OCI-LY3 (cell line): ENCODE measurements around the gene GNAI1.

ENCODE experiments used
- H2AFZ ChIP-seq: fragments of 200-600, 300-600 bp; shearing (Covaris generic); 2 replicates; pipeline ENCODE4 v1.6.0; 2014; ENCODE audit warnings: antibody characterized with exemption, low read depth, low read length
- H3K27ac ChIP-seq: fragments of 200-600, 300-600 bp; sonication (generic); 2 replicates; pipeline ENCODE4 v1.5.1; 2014; ENCODE audit warnings: mild to moderate bottlenecking, low read length, moderate library complexity, mixed read lengths
- H3K27me3 ChIP-seq: fragments of 200-600, 300-600 bp; sonication (generic); 2 replicates; pipeline ENCODE4 v1.6.1; 2014; ENCODE audit warnings: low read depth, low read length, mixed read lengths
- H3K36me3 ChIP-seq: fragments of 200-600, 300-600 bp; sonication (generic); replicated peaks from 2 replicates; pipeline ENCODE3; 2014; ENCODE audit warnings: low read depth, low read length, mixed read lengths
- H3K4me1 ChIP-seq: fragments of 300-600, 200-600 bp; sonication (generic); 2 replicates; pipeline ENCODE4 v1.6.1; 2014; ENCODE audit warnings: low read length, mixed read lengths
- H3K4me2 ChIP-seq: fragments of 200-600, 300-600 bp; sonication (generic); 2 replicates; pipeline ENCODE4 v1.6.1; 2014; ENCODE audit warnings: low read length, mixed read lengths
- H3K4me3 ChIP-seq: fragments of 300-600, 200-600 bp; sonication (generic); 2 replicates; pipeline ENCODE4 v1.5.1; 2014; ENCODE audit warnings: antibody characterized with exemption, mild to moderate bottlenecking, low read length, moderate library complexity
- H3K79me2 ChIP-seq: fragments of 300-600, 200-600 bp; shearing (Covaris generic); 2 replicates; pipeline ENCODE4 v1.6.1; 2014; ENCODE audit warnings: mild to moderate bottlenecking, low read length, mixed read lengths
- H3K9ac ChIP-seq: fragments of 300-600, 200-600 bp; shearing (Covaris generic); 2 replicates; pipeline ENCODE4 v1.6.0; 2014; ENCODE audit warnings: mild to moderate bottlenecking, low read length, moderate library complexity
- H3K9me3 ChIP-seq: fragments of 200-600, 300-600 bp; shearing (Covaris generic); 2 replicates; pipeline ENCODE4 v1.6.1; 2014; ENCODE audit warnings: low read length, mixed read lengths; ENCODE audit not compliant: insufficient read depth
- H4K20me1 ChIP-seq: fragments of 200-600, 300-600 bp; sonication (generic); 2 replicates; pipeline ENCODE4 v1.6.1; 2016; ENCODE audit warnings: low read length, mixed read lengths; ENCODE audit not compliant: insufficient read depth
- EZH2phosphoT487 ChIP-seq: fragments of 200-600 bp; shearing (Covaris generic); IDR thresholded peaks from 2 replicates; pipeline ENCODE4 v1.6.1; 2018; ENCODE audit warnings: antibody characterized with exemption, mixed run types, low read depth
- TF ChIP-seq, protein P1 (sequence below): fragments of 200-600, 300-600 bp; sonication (generic); IDR thresholded peaks from 2 replicates; pipeline ENCODE4 v1.5.1; 2014; ENCODE audit warnings: antibody characterized with exemption, low read length, low read depth

GNAI1 gene

GRCh38 chr7:80141376-80141775 lies 6.7 kb downstream of the GNAI1 start:
- Histone ChIP-seq H3K79me2 (no peaks in the 10 kb centered on the region), H3K4me1 (peaks cover 6% of the 10 kb centered on the region)

GRCh38 chr7:80142853-80143580 lies 8.4 kb downstream of the GNAI1 start:
- Histone ChIP-seq H3K79me2 (no peaks in the 10 kb centered on the region), H3K4me3 (no peak overlapping the region), H3K4me1 (no peaks in the 10 kb centered on the region), H3K27ac (no peak overlapping the region), H4K20me1 (no peaks in the 10 kb centered on the region), H3K36me3 (no peaks in the 10 kb centered on the region), H3K9ac (no peak overlapping the region), H2AFZ (no peak overlapping the region), H3K27me3 (no peaks in the 10 kb centered on the region), H3K4me2 (no peak overlapping the region), H3K9me3 (no peaks in the 10 kb centered on the region)
- TF ChIP-seq, protein P1, sequence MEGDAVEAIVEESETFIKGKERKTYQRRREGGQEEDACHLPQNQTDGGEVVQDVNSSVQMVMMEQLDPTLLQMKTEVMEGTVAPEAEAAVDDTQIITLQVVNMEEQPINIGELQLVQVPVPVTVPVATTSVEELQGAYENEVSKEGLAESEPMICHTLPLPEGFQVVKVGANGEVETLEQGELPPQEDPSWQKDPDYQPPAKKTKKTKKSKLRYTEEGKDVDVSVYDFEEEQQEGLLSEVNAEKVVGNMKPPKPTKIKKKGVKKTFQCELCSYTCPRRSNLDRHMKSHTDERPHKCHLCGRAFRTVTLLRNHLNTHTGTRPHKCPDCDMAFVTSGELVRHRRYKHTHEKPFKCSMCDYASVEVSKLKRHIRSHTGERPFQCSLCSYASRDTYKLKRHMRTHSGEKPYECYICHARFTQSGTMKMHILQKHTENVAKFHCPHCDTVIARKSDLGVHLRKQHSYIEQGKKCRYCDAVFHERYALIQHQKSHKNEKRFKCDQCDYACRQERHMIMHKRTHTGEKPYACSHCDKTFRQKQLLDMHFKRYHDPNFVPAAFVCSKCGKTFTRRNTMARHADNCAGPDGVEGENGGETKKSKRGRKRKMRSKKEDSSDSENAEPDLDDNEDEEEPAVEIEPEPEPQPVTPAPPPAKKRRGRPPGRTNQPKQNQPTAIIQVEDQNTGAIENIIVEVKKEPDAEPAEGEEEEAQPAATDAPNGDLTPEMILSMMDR: no peak
- no peak for TF ChIP-seq EZH2phosphoT487

More at GRCh38 chr7:80141376-80141775, 6.7 kb downstream of the GNAI1 start:
- Histone ChIP-seq H3K4me3 (no peak overlapping the region), H3K9me3 (no peaks in the 10 kb centered on the region), H3K9ac (no peak overlapping the region), H3K27ac (no peak overlapping the region), H3K36me3 (no peaks in the 10 kb centered on the region), H3K4me2 (no peak overlapping the region), H2AFZ (no peak overlapping the region; the same call in 1 of the 2 replicates), H4K20me1 (no peaks in the 10 kb centered on the region), H3K27me3 (no peaks in the 10 kb centered on the region)
- TF ChIP-seq, protein P1: no peak
- no peak for TF ChIP-seq EZH2phosphoT487

DNA sequence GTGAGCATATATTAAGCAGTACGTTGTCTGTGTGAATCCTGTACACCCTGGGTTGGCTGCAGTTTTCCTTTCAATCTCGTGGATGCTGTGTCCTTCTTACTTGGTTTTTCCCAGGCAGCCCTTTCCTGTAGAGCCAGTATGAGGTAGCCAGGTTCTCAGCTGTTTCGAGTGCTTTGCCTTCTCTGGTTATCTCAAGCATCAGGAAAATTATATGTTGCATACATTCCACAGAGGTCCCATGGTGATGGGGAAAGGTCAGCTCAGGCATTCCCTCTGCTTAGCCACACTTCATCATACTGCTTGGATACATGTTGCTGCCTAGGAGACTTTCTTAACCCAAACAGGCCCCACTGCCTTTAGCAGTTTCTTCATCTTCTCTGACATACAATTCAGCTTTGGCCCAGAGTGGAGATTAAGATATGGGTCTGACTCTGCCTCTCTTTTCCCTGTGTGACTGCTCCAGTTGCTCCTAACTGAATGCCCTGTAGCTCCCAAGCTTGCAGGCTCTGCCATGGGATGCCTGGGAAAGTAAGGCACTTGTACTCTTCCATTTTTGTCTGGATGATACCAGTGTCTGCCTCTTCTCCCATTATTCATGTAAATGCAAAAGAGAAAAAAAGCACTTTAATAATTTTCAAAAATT lies 11.3 kb downstream of the GNAI1 start:
- Histone ChIP-seq H3K9ac (no peak overlapping the region), H2AFZ (no peak overlapping the region), H3K4me1 (no peaks in the 10 kb centered on the region), H3K27me3 (no peaks in the 10 kb centered on the region), H3K36me3 (no peaks in the 10 kb centered on the region), H3K27ac (no peak overlapping the region), H3K9me3 (no peaks in the 10 kb centered on the region), H3K4me3 (no peak overlapping the region), H4K20me1 (no peaks in the 10 kb centered on the region), H3K4me2 (no peak overlapping the region), H3K79me2 (no peaks in the 10 kb centered on the region)
- TF ChIP-seq EZH2phosphoT487: no peak
- TF ChIP-seq, protein P1: no peak

GRCh38 chr7:80146545-80147182 lies 12.0 kb downstream of the GNAI1 start:
- Histone ChIP-seq H3K9me3 (no peaks in the 10 kb centered on the region), H3K4me2 (no peak overlapping the region), H3K4me1 (no peaks in the 10 kb centered on the region), H4K20me1 (no peaks in the 10 kb centered on the region), H3K9ac (no peak overlapping the region), H3K27me3 (no peaks in the 10 kb centered on the region), H3K79me2 (no peaks in the 10 kb centered on the region), H3K4me3 (no peak overlapping the region), H3K36me3 (no peaks in the 10 kb centered on the region), H3K27ac (no peak overlapping the region), H2AFZ (no peak overlapping the region)
- TF ChIP-seq, protein P1: no peak
- no peak for TF ChIP-seq EZH2phosphoT487
